ENCODE measurements around the gene EYS.

- TF ChIP-seq SUZ12 (IDR thresholded peaks at IDR 0.05; ENCODE audit: extremely low read depth, insufficient read depth, insufficient read length), result no peak
- no peak for TF ChIP-seq ZNF274 (IDR thresholded peaks at IDR 0.05; ENCODE audit: low read depth, low read length)
- no peak for TF ChIP-seq YY1 (IDR thresholded peaks at IDR 0.05; ENCODE audit: insufficient read depth, insufficient read length)
Observed at GRCh38 chr6:64146094-64146493, 1560.9 kb downstream of the EYS start.
